SK-N-MC (cell line): ENCODE measurements around the gene ANKRD22.

Experiments
- DNase-seq: peaks from one replicate; pipeline ENCODE4 v3.0.0-alpha.2; 2011; ENCODE audit warnings: low read depth, low spot score
- H3K27ac ChIP-seq: fragments of 200-600 bp; sonication (generic); 2 replicates; pipeline ENCODE4 v1.5.1; 2016; ENCODE audit warnings: mixed run types
- H3K36me3 ChIP-seq: fragments of 200-600 bp; sonication (generic); 2 replicates; pipeline ENCODE4 v1.6.1; 2017; ENCODE audit warnings: antibody characterized with exemption, low read length, mixed read lengths; ENCODE audit not compliant: insufficient read depth
- H3K4me3 ChIP-seq: fragments of 200-600 bp; sonication (generic); 2 replicates; pipeline ENCODE4 v1.5.1; 2016
- H3K9ac ChIP-seq: fragments of 200-600 bp; sonication (generic); 2 replicates; pipeline ENCODE4 v1.8.0; 2017; ENCODE audit warnings: mixed run types, mixed read lengths; ENCODE audit not compliant: insufficient read length
- H3K9me3 ChIP-seq: fragments of 200-600 bp; sonication (generic); 2 replicates; pipeline ENCODE4 v1.6.1; 2017; ENCODE audit warnings: low read depth, mild to moderate bottlenecking, antibody characterized with exemption, low read length, moderate library complexity, mixed read lengths
- EZH2 ChIP-seq: fragments of 200-600 bp; sonication (generic); IDR thresholded peaks from one replicate; pipeline ENCODE4 v1.6.1; 2017; ENCODE audit warnings: antibody characterized with exemption
- FOXP2 ChIP-seq: optimal IDR thresholded peaks from 2 replicates; pipeline ENCODE3; 2011; ENCODE audit warnings: mild to moderate bottlenecking, moderate library complexity; ENCODE audit not compliant: insufficient read depth; ENCODE audit errors: extremely low read length, control extremely low read depth
- POLR2AphosphoS5 ChIP-seq: IDR thresholded peaks from 2 replicates; pipeline ENCODE4 v1.6.1; 2012; ENCODE audit warnings: mild to moderate bottlenecking, low read depth, low read length, borderline replicate concordance

The ANKRD22 gene

DNA sequence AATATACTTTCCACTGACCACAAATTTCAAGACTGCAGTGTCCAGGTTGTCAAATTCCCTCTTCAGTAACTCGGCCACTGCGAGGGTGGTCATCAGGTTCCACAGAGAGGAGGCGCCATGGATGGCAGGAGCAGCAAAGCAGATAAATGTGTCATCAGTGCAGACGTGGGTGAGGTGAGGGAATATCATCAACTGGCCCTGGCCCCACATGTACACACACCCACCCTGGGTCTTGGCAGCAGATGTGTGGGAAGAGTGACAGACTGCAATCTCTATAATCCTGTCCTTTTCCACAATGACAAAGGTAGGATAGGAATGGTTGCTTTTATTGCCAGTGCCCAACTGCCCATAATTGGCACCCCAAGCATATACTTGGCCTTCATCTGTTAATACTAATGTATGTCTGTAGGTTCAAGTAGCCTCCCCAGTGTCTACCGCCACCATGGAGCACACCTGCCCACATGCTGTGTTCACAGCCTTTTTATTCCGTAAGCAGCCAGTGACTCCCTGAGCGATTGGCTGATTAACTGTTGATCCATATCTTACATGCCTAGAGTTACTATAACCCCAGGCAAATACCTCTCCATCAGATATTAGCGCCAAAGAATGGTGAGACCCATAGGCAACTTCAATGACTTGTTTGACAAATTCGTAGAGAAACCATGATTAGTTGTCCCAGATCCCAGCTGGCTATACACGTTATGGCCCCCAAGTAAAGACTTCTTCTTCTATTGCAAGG, 65.4 kb downstream of the ANKRD22 start:
- H3K36me3 ChIP-seq: no peaks in the 10 kb centered on the region
- H3K9me3 ChIP-seq: no peaks in the 10 kb centered on the region
- H3K9ac ChIP-seq: no peak overlapping the region
- no peak overlapping the region for H3K27ac ChIP-seq
- DNase-seq: no peak
- TF ChIP-seq EZH2: no peak
- no peak for TF ChIP-seq FOXP2
- H3K4me3 ChIP-seq: no peak overlapping the region

DNA sequence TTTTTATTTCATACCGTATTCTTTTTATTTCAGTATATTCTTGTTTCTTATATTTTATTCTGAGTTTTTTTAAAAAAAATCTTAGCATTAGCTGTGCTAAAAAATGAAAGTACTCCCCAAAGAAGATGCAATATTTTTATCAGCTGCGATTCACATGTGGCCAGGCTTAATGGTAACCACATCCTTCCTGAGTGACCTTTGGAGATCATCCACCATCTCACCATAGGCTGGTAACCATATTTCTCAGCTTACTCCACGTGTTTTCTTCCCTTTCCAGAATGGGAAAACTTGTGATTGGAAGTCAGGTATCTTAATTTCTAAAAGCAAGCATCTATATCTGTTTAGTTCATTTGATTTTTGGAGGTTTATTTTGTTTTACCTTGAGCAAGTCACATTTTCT, 67.9 kb downstream of the ANKRD22 start:
- Histone ChIP-seq H3K9ac (no peak overlapping the region), H3K4me3 (no peak overlapping the region), H3K27ac (no peak overlapping the region), H3K36me3 (no peaks in the 10 kb centered on the region), H3K9me3 (no peaks in the 10 kb centered on the region)
- no peak for DNase-seq
- TF ChIP-seq FOXP2 (no peak), POLR2AphosphoS5 (no peak), EZH2 (no peak)

DNA sequence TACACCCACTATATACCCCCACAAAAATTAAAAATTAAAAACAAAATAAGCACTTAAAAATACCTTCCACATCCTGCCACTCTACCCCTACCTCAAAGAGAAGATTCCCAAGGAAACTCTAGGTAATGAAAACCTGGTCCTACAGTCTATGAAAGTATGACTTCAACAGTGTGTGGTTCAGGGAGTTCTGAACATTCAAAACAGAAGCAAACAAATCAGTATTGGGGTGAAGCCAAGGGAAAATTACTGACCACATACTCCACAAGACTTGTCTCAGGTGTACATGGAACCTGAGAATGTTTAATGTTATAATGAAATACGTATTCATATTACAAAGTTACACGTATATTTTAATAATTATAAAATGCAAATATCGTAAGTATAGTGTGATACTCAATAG, 69.4 kb downstream of the ANKRD22 start:
- TF ChIP-seq EZH2: no peak
- no peak for TF ChIP-seq FOXP2
- TF ChIP-seq POLR2AphosphoS5: no peak
- no peaks in the 10 kb centered on the region for H3K9me3 ChIP-seq
- H3K4me3 ChIP-seq: no peak overlapping the region
- H3K27ac ChIP-seq: no peak overlapping the region
- H3K36me3 ChIP-seq: no peaks in the 10 kb centered on the region
- no peak overlapping the region for H3K9ac ChIP-seq
- DNase-seq: no peak

DNA sequence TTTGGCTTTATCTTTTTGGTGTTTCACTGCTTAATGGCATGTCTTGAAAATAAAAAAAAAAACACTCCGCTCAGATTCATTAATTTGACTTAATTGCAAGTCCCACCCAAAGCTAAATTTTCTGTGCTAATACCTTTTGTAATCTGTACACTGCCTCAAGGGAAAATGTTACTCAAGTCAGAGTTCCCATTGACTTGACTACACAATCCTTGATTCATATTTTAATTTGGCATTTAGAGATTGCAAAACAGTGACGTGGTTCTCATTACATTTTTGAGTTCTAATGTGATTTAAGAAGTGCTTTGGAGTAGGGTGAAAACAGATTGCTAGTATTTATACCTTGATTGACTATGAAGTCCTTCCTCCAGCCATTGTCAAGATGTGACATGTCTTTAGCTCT, 70.4 kb downstream of the ANKRD22 start:
- Histone ChIP-seq H3K9ac (no peak overlapping the region), H3K9me3 (no peaks in the 10 kb centered on the region), H3K27ac (no peak overlapping the region), H3K4me3 (no peak overlapping the region), H3K36me3 (no peaks in the 10 kb centered on the region)
- TF ChIP-seq POLR2AphosphoS5: no peak
- DNase-seq: no peak
